K562 (cell line): Measurements from ENCODE around the gene OR4N5. TPM values are rescaled to one million over a fixed set of nuclear protein-coding genes. Genes with fewer than 3 reads are reported as not detected.

Experiments
- ATAC-seq: fragments of 200-7000 bp; cut with Tn5 transposase; 3 replicates; pipeline ENCODE4 v1.9.1; 2020; ENCODE audit warnings: moderate library complexity
- BruUV-seq: library from RNA; stranded (reverse); fragments of 400-500 nt; replicated peaks from 2 replicates; lab custom pipeline; 2021; lab: Mats Ljungman, UMichigan
- CTCF ChIA-PET: fragments of 300-600 bp; formaldehyde crosslinking; extraction: SDS; loops from one replicate; lab custom pipeline; 2021; ENCODE audit warnings: low intra/inter-chr PET ratio; lab: Yijun Ruan, JAX
- POLR2A ChIA-PET: fragments of 300-600, 350-650 bp; sonication (Branson Sonifier 250); formaldehyde crosslinking; extraction: SDS; loops from one replicate; lab custom pipeline; 2021; ENCODE audit warnings: antibody characterized with exemption, inconsistent platforms; lab: Yijun Ruan, JAX
- DNase-seq, 4 experiments: peaks; one replicate each; pipeline versions ENCODE4 v3.0.0 to v3.0.0-alpha.2; 2011 to 2018; ENCODE audit warnings: low spot score in 3 of 4, mixed read lengths in 3 of 4; ENCODE audit errors: extremely low read depth in 1 of 4
- FAIRE-seq: peaks from 2 replicates; lab custom pipeline; 2011; peaks lifted over from hg19 to GRCh38; lab: Jason Lieb, UNC
- H2AFZ ChIP-seq: 2 replicates; pipeline ENCODE4 v1.6.0; 2011; ENCODE audit warnings: low read depth, low read length, control low read depth, inconsistent platforms
- H3K27ac ChIP-seq: fragments of 200-600 bp; 3 replicates; pipeline ENCODE4 v1.8.0; 2011; ENCODE audit warnings: low read depth, mild to moderate bottlenecking, control low read depth, inconsistent platforms, low read length, moderate library complexity, mixed read lengths; ENCODE audit errors: extremely low read depth
- H3K27me3 ChIP-seq, 2 experiments: fragments of 300-600 bp in 1 of 2; 2 replicates in 1 of 2; 3 replicates in 1 of 2; pipeline versions ENCODE4 v1.6.0 to v1.8.0; 2011; ENCODE audit warnings: inconsistent platforms in 2 of 2, low read length in 2 of 2, mild to moderate bottlenecking in 1 of 2, mixed read lengths in 1 of 2, moderate library complexity in 1 of 2; ENCODE audit not compliant: control insufficient read depth in 2 of 2, insufficient read depth in 2 of 2
- H3K36me3 ChIP-seq: fragments of 300-600 bp; 3 replicates; pipeline ENCODE4 v1.8.0; 2011; ENCODE audit warnings: mild to moderate bottlenecking, low read length, inconsistent platforms; ENCODE audit not compliant: control insufficient read depth, insufficient read depth
- H3K4me1 ChIP-seq, 2 experiments: fragments of 200-600 bp in 1 of 2; replicated peaks in 1 of 2; 2 replicates in 1 of 2; 3 replicates in 1 of 2; pipeline versions ENCODE4 v1.5.1 to v1.8.0; 2011; ENCODE audit warnings: inconsistent platforms in 2 of 2, low read length in 2 of 2, mild to moderate bottlenecking in 1 of 2, mixed read lengths in 1 of 2, moderate library complexity in 1 of 2; ENCODE audit not compliant: control insufficient read depth in 2 of 2, insufficient read depth in 2 of 2
- H3K4me2 ChIP-seq: 2 replicates; pipeline ENCODE4 v1.6.1; 2011; ENCODE audit warnings: low read length, control low read depth, inconsistent platforms, mixed read lengths; ENCODE audit not compliant: insufficient read depth
- H3K4me3 ChIP-seq: fragments of 200-600 bp; sonication (generic), shearing (Covaris generic); 2 replicates; pipeline ENCODE4 v1.5.1; 2016; ENCODE audit warnings: control low read depth, inconsistent platforms
- H3K79me2 ChIP-seq: fragments of 200-600 bp; 3 replicates; pipeline ENCODE4 v1.8.0; 2011; ENCODE audit warnings: low read length, inconsistent platforms; ENCODE audit not compliant: control insufficient read depth, insufficient read depth
- H3K9ac ChIP-seq, 2 experiments: 2 replicates each; pipeline versions ENCODE4 v1.6.0 to v1.6.1; 2011; ENCODE audit warnings: low read depth in 2 of 2, low read length in 2 of 2, control low read depth in 1 of 2, inconsistent platforms in 1 of 2, mild to moderate bottlenecking in 1 of 2, mixed read lengths in 1 of 2; ENCODE audit not compliant: insufficient read depth in 1 of 2
- H3K9me1 ChIP-seq: one replicate; pipeline ENCODE4 v1.6.0; 2011; ENCODE audit warnings: inconsistent platforms, mild to moderate bottlenecking, low read length, moderate library complexity; ENCODE audit not compliant: control insufficient read depth, insufficient read depth
- H3K9me3 ChIP-seq: replicated peaks from 2 replicates; pipeline ENCODE4 v1.5.1; 2011; ENCODE audit warnings: low read depth, low read length, inconsistent platforms; ENCODE audit not compliant: control insufficient read depth, insufficient read depth
- H4K20me1 ChIP-seq: replicated peaks from 2 replicates; pipeline ENCODE4 v1.6.1; 2011; ENCODE audit warnings: low read length, inconsistent platforms, mixed read lengths; ENCODE audit not compliant: control insufficient read depth, insufficient read depth
- ADNP ChIP-seq: fragments of 200-800 bp; sonication (Bioruptor generic); IDR thresholded peaks from 2 replicates; pipeline ENCODE4 v1.6.1; 2016; ENCODE audit warnings: missing genetic modification characterization, missing compliant biosample characterization
- CREB5 ChIP-seq: fragments of 250-450 bp; sonication (Bioruptor Pico); IDR thresholded peaks from 2 replicates; pipeline ENCODE4 v1.5.0; 2020; ENCODE audit warnings: mild to moderate bottlenecking
- EGR1 ChIP-seq: fragments of 450-650 bp; conservative IDR thresholded peaks from 2 replicates; pipeline ENCODE4 v1.6.1; 2017; ENCODE audit warnings: mild to moderate bottlenecking
- HMGN3 ChIP-seq: IDR thresholded peaks from 2 replicates; pipeline ENCODE4 v1.6.1; 2011; ENCODE audit warnings: borderline replicate concordance, low read depth, mild to moderate bottlenecking, mixed read lengths, low read length; ENCODE audit not compliant: insufficient read length; ENCODE audit errors: extremely low read depth
- RBFOX2 ChIP-seq: fragments of 200-400 bp; formaldehyde crosslinking; IDR thresholded peaks from 2 replicates; pipeline ENCODE4 v1.6.1; 2017; ENCODE audit warnings: low read depth, mild to moderate bottlenecking, low read length, moderate library complexity
- RFX1 ChIP-seq: fragments of 450-650 bp; IDR thresholded peaks from 2 replicates; pipeline ENCODE4 v1.6.1; 2016; ENCODE audit warnings: mild to moderate bottlenecking, moderate library complexity
- ZBTB2 ChIP-seq: fragments of 450-650 bp; IDR thresholded peaks from 2 replicates; pipeline ENCODE4 v1.6.1; 2016; ENCODE audit warnings: antibody characterized with exemption
- ZNF395 ChIP-seq: fragments of 200-800 bp; sonication (Bioruptor generic); IDR thresholded peaks from 2 replicates; pipeline ENCODE4 v1.6.1; 2017; ENCODE audit warnings: missing genetic modification characterization, missing compliant biosample characterization
- WGBS: fragments of 100-300 bp; shearing (Covaris generic); methylation state at CpG from one replicate; pipeline ENCODE4 v1.1.6; 2016; ENCODE audit warnings: low coverage, mixed read lengths; ENCODE audit not compliant: insufficient coverage; ENCODE audit errors: missing lambda C conversion rate; 5-methylcytosine and 5-hydroxymethylcytosine counted together
- in situ Hi-C: fragments of 300-500 bp; cut with MboI; formaldehyde crosslinking; loops from 4 replicates; pipeline ENCODE4 v1.15.0; 2018; ENCODE audit warnings: inconsistent platforms, mixed read lengths
- intact Hi-C: fragments of 100-400 bp; cut with micrococcal nuclease; formaldehyde crosslinking; loops from 2 replicates; pipeline ENCODE4 v1.14.2; 2022
- polyA plus RNA-seq, 8 experiments: library from polyadenylated mRNA; depleted of rRNA in 4 of 8; stranded (reverse) in 5 of 8; unstranded in 3 of 8; fragments of >200 nt; fragmentation: Nextera tagmentation in 2 of 8; fragmentation: Illumina TruSeq in 1 of 8; extraction: Ambion mirVana in 2 of 8; extraction: Trizol in 1 of 8; gene quantifications; 2 replicates each; pipeline versions ENCODE4 v1.2.1 to v1.2.3, GENCODE V29; 2011 to 2014; ENCODE audit warnings: inconsistent platforms in 1 of 8, missing spikeins in 1 of 8
- total RNA-seq, 7 experiments: library from RNA; depleted of rRNA in 6 of 7; stranded (reverse); fragments of >200 nt in 6 of 7; fragmentation: Illumina TruSeq in 2 of 7; extraction: Trizol in 2 of 7; gene quantifications; 2 replicates each; pipeline versions ENCODE4 v1.2.1 to v1.2.3, GENCODE V29; 2011 to 2021; ENCODE audit warnings: low replicate concordance in 1 of 7

Gene OR4N5
- total and polyA plus RNA-seq, 9 of the 15 experiments (the other 6 are each of a cell fraction or from before 2014, with no cell fraction given) = not detected

GRCh38 chr14:20092050-20092449 is 46.6 kb upstream of the OR4N5 start:
- no peaks in the 10 kb centered on the region for H3K27me3 ChIP-seq
- DNase-seq = no peak
- 78% methylated on average over 4 of the region's 4 CpGs for WGBS
- no peak overlapping the region for H3K4me2 ChIP-seq
- no peak overlapping the region for H3K27ac ChIP-seq
- ATAC-seq = no peak
- no peaks in the 10 kb centered on the region for H3K4me1 ChIP-seq
- no peaks in the 10 kb centered on the region for H3K79me2 ChIP-seq
- no peak for FAIRE-seq
- no peaks in the 10 kb centered on the region for H3K36me3 ChIP-seq
- H4K20me1 ChIP-seq = no peaks in the 10 kb centered on the region
- intact Hi-C loops = no loop called here
- TF ChIP-seq ZBTB2 = no peak
- no peak for TF ChIP-seq EGR1
- no peak for TF ChIP-seq RBFOX2
- TF ChIP-seq HMGN3 = no peak
- TF ChIP-seq CREB5 (CRISPR knock-in tag) = no peak
- no peak for TF ChIP-seq ADNP (tag)
- TF ChIP-seq RFX1 = no peak
- no peak for TF ChIP-seq ZNF395 (CRISPR knock-in tag)
- TF ChIP-seq, all 486 proteins: peak for 0
- ChIA-PET POLR2A (no interaction called here), CTCF (no interaction called here)
- in situ Hi-C loops = no loop called here
- H3K9me1 ChIP-seq = no peaks in the 10 kb centered on the region
- no peak overlapping the region for H3K4me3 ChIP-seq
- no peaks in the 10 kb centered on the region for H3K9me3 ChIP-seq
- no peak overlapping the region for H3K9ac ChIP-seq
- H2AFZ ChIP-seq = no peak overlapping the region
- BruUV-seq = no TSS peak
